ENCODE data around the gene CEMIP2.

Gene CEMIP2

DNA sequence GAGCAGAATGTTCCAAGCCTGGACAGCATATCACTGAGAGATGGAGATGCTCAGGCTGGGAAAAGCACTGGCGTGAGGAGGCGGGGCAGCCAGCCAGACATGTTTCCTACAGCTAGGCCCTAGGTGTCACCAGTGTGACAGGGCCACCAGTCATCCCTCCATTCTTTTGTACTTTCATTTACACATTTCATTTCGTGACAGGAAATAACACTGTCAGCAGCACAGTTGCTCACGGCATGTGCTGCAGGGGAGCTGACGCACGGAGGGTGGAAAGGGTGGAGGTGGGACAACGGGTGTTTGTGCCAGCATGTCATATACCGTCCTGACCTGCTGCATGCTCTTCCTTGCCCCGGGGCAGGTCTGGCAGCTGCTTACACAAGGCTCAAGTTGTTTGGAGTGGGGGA, 14.8 kb upstream of the CEMIP2 start:
- no peaks in the 10 kb centered on the region for H3K79me1 ChIP-seq (ENCODE audit: low read length)
- H2AFZ ChIP-seq (ENCODE audit: insufficient read depth, low read length, poor library complexity) = no peak overlapping the region
- WGBS (ENCODE audit: extremely low coverage, insufficient coverage, insufficient read length) = no CpG with 5 or more reads among the region's 9 CpGs
- no peak overlapping the region for H2BK5ac ChIP-seq (ENCODE audit: low read depth, low read length, poor library complexity)
- no peak overlapping the region for H4K8ac ChIP-seq (ENCODE audit: low read depth, low read length)
- H3K4me3 ChIP-seq (ENCODE audit: low read depth, low read length) = no peak overlapping the region
- H2AK5ac ChIP-seq (ENCODE audit: low read length) = no peak overlapping the region
- H3K27ac ChIP-seq (ENCODE audit: low read depth, low read length) = no peak overlapping the region
- H3K23ac ChIP-seq (ENCODE audit: low read length) = no peak overlapping the region
- no peak overlapping the region for H3K9ac ChIP-seq (ENCODE audit: low read length)
- no peak overlapping the region for H3K18ac ChIP-seq (ENCODE audit: low read length)
- no peaks in the 10 kb centered on the region for H3K27me3 ChIP-seq (ENCODE audit: insufficient read depth, low read length)
- DNase-seq = peak; percentile 94 to 97
- no peak overlapping the region for H4K91ac ChIP-seq (ENCODE audit: low read depth, low read length)
- H3K4me1 ChIP-seq (ENCODE audit: control insufficient read depth in 1 of 2, insufficient read depth in 2 of 2, low read length in 2 of 2) = peaks cover 6 to 7% of the 10 kb centered on the region in 2 experiments
- H3K14ac ChIP-seq (ENCODE audit: low read length) = no peak overlapping the region
- H3K9me3 ChIP-seq (ENCODE audit: insufficient read depth, low read depth, low read length) = no peaks in the 10 kb centered on the region
- H3K36me3 ChIP-seq (ENCODE audit: control insufficient read depth in 1 of 2, insufficient read depth in 2 of 2, low read length in 2 of 2) = no peaks in the 10 kb centered on the region
- no peak overlapping the region for H4K12ac ChIP-seq (ENCODE audit: low read depth, low read length)
- no peak overlapping the region for H3K4ac ChIP-seq (ENCODE audit: low read depth, low read length)
- H3K4me2 ChIP-seq (ENCODE audit: low read length) = peak overlapping the region; percentile 34
- no peak overlapping the region for H2BK120ac ChIP-seq (ENCODE audit: insufficient read depth, low read length, poor library complexity)
- H3K79me2 ChIP-seq (ENCODE audit: control insufficient read depth, insufficient read depth, low read length, poor library complexity) = no peaks in the 10 kb centered on the region
- no peak overlapping the region for H2BK12ac ChIP-seq (ENCODE audit: low read length)

DNA sequence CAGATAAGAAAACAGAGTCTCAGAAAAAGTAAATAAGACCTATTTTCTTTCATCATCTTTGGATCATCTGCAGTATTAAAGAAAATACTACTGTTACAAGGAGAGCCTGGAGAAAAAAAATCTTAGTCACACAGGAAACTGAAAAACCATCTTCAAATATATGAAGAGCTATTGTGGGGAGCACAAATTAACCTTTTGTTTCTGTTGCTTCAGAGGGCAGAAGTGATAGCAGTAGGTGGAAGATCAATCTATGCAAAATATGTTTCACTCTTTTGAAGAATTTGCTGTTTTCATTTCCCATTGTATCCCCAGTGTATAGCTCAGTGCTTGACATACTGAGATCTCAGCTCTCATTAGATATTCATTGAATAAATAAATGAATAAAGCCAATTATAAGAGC, 13.1 kb upstream of the CEMIP2 start:
- Histone ChIP-seq H3K9me3 (ENCODE audit: insufficient read depth, low read depth, low read length) (no peaks in the 10 kb centered on the region), H3K9ac (ENCODE audit: low read length) (no peak overlapping the region), H3K23ac (ENCODE audit: low read length) (no peak overlapping the region), H3K27me3 (ENCODE audit: insufficient read depth, low read length) (no peaks in the 10 kb centered on the region), H4K8ac (ENCODE audit: low read depth, low read length) (no peak overlapping the region), H2BK5ac (ENCODE audit: low read depth, low read length, poor library complexity) (no peak overlapping the region), H3K4me2 (ENCODE audit: low read length) (no peak overlapping the region), H2AFZ (ENCODE audit: insufficient read depth, low read length, poor library complexity) (no peak overlapping the region), H3K79me2 (ENCODE audit: control insufficient read depth, insufficient read depth, low read length, poor library complexity) (no peaks in the 10 kb centered on the region), H2BK120ac (ENCODE audit: insufficient read depth, low read length, poor library complexity) (no peak overlapping the region), H3K4ac (ENCODE audit: low read depth, low read length) (no peak overlapping the region), H2BK12ac (ENCODE audit: low read length) (no peak overlapping the region), H3K18ac (ENCODE audit: low read length) (no peak overlapping the region), H2AK5ac (ENCODE audit: low read length) (no peak overlapping the region), H4K12ac (ENCODE audit: low read depth, low read length) (no peak overlapping the region), H3K36me3 (ENCODE audit: control insufficient read depth in 1 of 2, insufficient read depth in 2 of 2, low read length in 2 of 2) (no peaks in the 10 kb centered on the region), H3K4me1 (ENCODE audit: control insufficient read depth in 1 of 2, insufficient read depth in 2 of 2, low read length in 2 of 2) (peaks cover 6 to 7% of the 10 kb centered on the region in 2 experiments), H4K91ac (ENCODE audit: low read depth, low read length) (no peak overlapping the region), H3K14ac (ENCODE audit: low read length) (no peak overlapping the region), H3K27ac (ENCODE audit: low read depth, low read length) (no peak overlapping the region), H3K4me3 (ENCODE audit: low read depth, low read length) (no peak overlapping the region), H3K79me1 (ENCODE audit: low read length) (no peaks in the 10 kb centered on the region)
- no peak for DNase-seq

DNA sequence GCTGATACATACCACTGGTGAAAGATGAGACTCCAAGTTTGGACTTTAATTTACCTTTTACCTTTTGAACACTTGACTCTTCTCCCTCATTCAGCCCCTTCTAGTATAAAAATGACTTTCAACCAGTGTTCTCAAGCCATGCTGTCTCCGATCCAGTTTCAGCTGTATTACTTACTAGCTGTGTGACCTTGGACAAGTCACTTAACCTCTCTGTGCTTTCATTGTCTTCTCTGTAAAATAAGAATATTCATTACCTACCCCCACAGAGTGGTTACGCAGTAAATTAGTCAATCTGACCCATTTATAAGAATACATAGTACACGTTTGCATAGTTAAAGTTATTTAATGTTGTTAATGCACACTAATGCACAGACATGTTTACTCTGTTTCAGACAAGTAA, 12.6 kb upstream of the CEMIP2 start:
- H3K27ac ChIP-seq (ENCODE audit: low read depth, low read length) = no peak overlapping the region
- H3K23ac ChIP-seq (ENCODE audit: low read length) = no peak overlapping the region
- H3K4me2 ChIP-seq (ENCODE audit: low read length) = no peak overlapping the region
- no peak overlapping the region for H3K4ac ChIP-seq (ENCODE audit: low read depth, low read length)
- H3K4me1 ChIP-seq (ENCODE audit: control insufficient read depth in 1 of 2, insufficient read depth in 2 of 2, low read length in 2 of 2) = peaks cover 6 to 7% of the 10 kb centered on the region in 2 experiments
- H3K27me3 ChIP-seq (ENCODE audit: insufficient read depth, low read length) = no peaks in the 10 kb centered on the region
- no peak overlapping the region for H2BK5ac ChIP-seq (ENCODE audit: low read depth, low read length, poor library complexity)
- H3K18ac ChIP-seq (ENCODE audit: low read length) = no peak overlapping the region
- no peak overlapping the region for H2AFZ ChIP-seq (ENCODE audit: insufficient read depth, low read length, poor library complexity)
- H4K8ac ChIP-seq (ENCODE audit: low read depth, low read length) = no peak overlapping the region
- no peak overlapping the region for H2BK12ac ChIP-seq (ENCODE audit: low read length)
- H3K9me3 ChIP-seq (ENCODE audit: insufficient read depth, low read depth, low read length) = no peaks in the 10 kb centered on the region
- H3K9ac ChIP-seq (ENCODE audit: low read length) = no peak overlapping the region
- DNase-seq = no peak
- no peak overlapping the region for H2BK120ac ChIP-seq (ENCODE audit: insufficient read depth, low read length, poor library complexity)
- WGBS (ENCODE audit: extremely low coverage, insufficient coverage, insufficient read length) = no CpG with 5 or more reads among the region's 3 CpGs
- no peaks in the 10 kb centered on the region for H3K79me1 ChIP-seq (ENCODE audit: low read length)
- H2AK5ac ChIP-seq (ENCODE audit: low read length) = no peak overlapping the region
- H3K36me3 ChIP-seq (ENCODE audit: control insufficient read depth in 1 of 2, insufficient read depth in 2 of 2, low read length in 2 of 2) = no peaks in the 10 kb centered on the region
- no peak overlapping the region for H4K12ac ChIP-seq (ENCODE audit: low read depth, low read length)
- H3K79me2 ChIP-seq (ENCODE audit: control insufficient read depth, insufficient read depth, low read length, poor library complexity) = no peaks in the 10 kb centered on the region
- no peak overlapping the region for H3K4me3 ChIP-seq (ENCODE audit: low read depth, low read length)
- H3K14ac ChIP-seq (ENCODE audit: low read length) = no peak overlapping the region
- H4K91ac ChIP-seq (ENCODE audit: low read depth, low read length) = no peak overlapping the region

DNA sequence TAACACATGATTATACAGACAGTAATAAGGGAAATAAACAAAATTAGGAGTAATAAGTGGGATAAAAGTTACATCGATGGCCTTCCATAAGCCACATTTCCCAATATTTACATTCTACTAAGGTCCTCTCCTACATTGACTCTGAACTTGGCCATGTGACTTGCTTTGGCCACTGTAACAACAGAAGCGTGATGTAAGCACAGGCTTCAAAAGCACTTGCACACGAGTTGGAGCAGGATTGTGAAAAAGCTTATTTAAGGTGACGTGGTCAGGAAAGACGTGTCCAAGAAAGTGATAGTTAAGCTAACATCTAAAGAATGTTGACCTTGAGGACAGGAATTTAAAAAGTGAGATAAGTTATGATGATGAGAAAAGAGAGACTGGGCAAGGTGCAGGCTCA, 9.8 kb upstream of the CEMIP2 start:
- Histone ChIP-seq H3K9ac (ENCODE audit: low read length) (no peak overlapping the region), H3K23ac (ENCODE audit: low read length) (no peak overlapping the region), H2BK120ac (ENCODE audit: insufficient read depth, low read length, poor library complexity) (no peak overlapping the region), H3K4ac (ENCODE audit: low read depth, low read length) (no peak overlapping the region), H3K27me3 (ENCODE audit: insufficient read depth, low read length) (no peaks in the 10 kb centered on the region), H4K8ac (ENCODE audit: low read depth, low read length) (no peak overlapping the region), H3K14ac (ENCODE audit: low read length) (no peak overlapping the region), H3K27ac (ENCODE audit: low read depth, low read length) (no peak overlapping the region), H2BK12ac (ENCODE audit: low read length) (no peak overlapping the region), H2BK5ac (ENCODE audit: low read depth, low read length, poor library complexity) (no peak overlapping the region), H3K79me1 (ENCODE audit: low read length) (no peaks in the 10 kb centered on the region), H3K9me3 (ENCODE audit: insufficient read depth, low read depth, low read length) (no peaks in the 10 kb centered on the region), H3K18ac (ENCODE audit: low read length) (no peak overlapping the region), H4K12ac (ENCODE audit: low read depth, low read length) (no peak overlapping the region), H3K79me2 (ENCODE audit: control insufficient read depth, insufficient read depth, low read length, poor library complexity) (no peaks in the 10 kb centered on the region), H3K4me2 (ENCODE audit: low read length) (no peak overlapping the region), H3K4me1 (ENCODE audit: control insufficient read depth in 1 of 2, insufficient read depth in 2 of 2, low read length in 2 of 2) (peaks cover 3% of the 10 kb centered on the region in 2 experiments), H4K91ac (ENCODE audit: low read depth, low read length) (no peak overlapping the region), H2AK5ac (ENCODE audit: low read length) (no peak overlapping the region), H2AFZ (ENCODE audit: insufficient read depth, low read length, poor library complexity) (no peak overlapping the region), H3K36me3 (ENCODE audit: control insufficient read depth in 1 of 2, insufficient read depth in 2 of 2, low read length in 2 of 2) (no peaks in the 10 kb centered on the region), H3K4me3 (ENCODE audit: low read depth, low read length) (no peak overlapping the region)
- WGBS (ENCODE audit: extremely low coverage, insufficient coverage, insufficient read length) = no CpG with 5 or more reads among the region's 5 CpGs
- peak; percentile 77 to 92 for DNase-seq

Data from trophoblast cell (in vitro differentiated cells and primary cell).